Caco-2 (cell line): ENCODE results near the gene NEK7. TPM values are rescaled to one million over a fixed set of nuclear protein-coding genes. Genes with fewer than 3 reads are reported as not detected.

Experiments
- BruUV-seq: library from RNA; stranded (reverse); fragments of 400-500 nt; replicated peaks from 2 replicates; lab custom pipeline; 2021; lab: Mats Ljungman, UMichigan
- CTCF ChIA-PET: fragments of 300-600 bp; sonication (Branson Sonifier 250); formaldehyde crosslinking; loops from one replicate; lab custom pipeline; 2022; ENCODE audit warnings: antibody characterized with exemption; lab: Charles Lee
- POLR2A ChIA-PET: fragments of 300-600 bp; sonication (Branson Sonifier 250); formaldehyde crosslinking; loops from one replicate; lab custom pipeline; 2022; ENCODE audit warnings: antibody characterized with exemption; lab: Charles Lee
- DNase-seq, 2 experiments: peaks; one replicate each; pipeline versions ENCODE4 v3.0.0 to v3.0.0-alpha.2; 2020 to 2022
- H3K27me3 ChIP-seq: replicated peaks from 2 replicates; pipeline ENCODE4 v1.6.0; 2011; ENCODE audit warnings: low read length; ENCODE audit not compliant: control insufficient read depth, insufficient read depth
- H3K36me3 ChIP-seq: 2 replicates; pipeline ENCODE4 v1.5.1; 2011; ENCODE audit warnings: low read length; ENCODE audit not compliant: control insufficient read depth, insufficient read depth
- H3K4me1 ChIP-seq: fragments of 250-450 bp; sonication (Bioruptor Pico); 2 replicates; pipeline ENCODE4 v1.5.1; 2020; ENCODE audit warnings: mild to moderate bottlenecking
- H3K4me3 ChIP-seq: 2 replicates; pipeline ENCODE4 v1.5.1; 2011; ENCODE audit warnings: low read depth, mild to moderate bottlenecking, control low read depth, low read length
- H3K9me3 ChIP-seq: fragments of 250-450 bp; sonication (Bioruptor Pico); 2 replicates; pipeline ENCODE4 v1.5.1; 2020; ENCODE audit warnings: mild to moderate bottlenecking, moderate library complexity
- H3K27ac Mint-ChIP-seq: one replicate; pipeline ENCODE4 v1.8.0; 2022; ENCODE audit warnings: mixed read lengths; ENCODE audit not compliant: unreplicated experiment
- H3K27me3 Mint-ChIP-seq: one replicate; pipeline ENCODE4 v1.8.0; 2022; ENCODE audit warnings: mixed read lengths; ENCODE audit not compliant: insufficient read depth, unreplicated experiment
- H3K36me3 Mint-ChIP-seq: one replicate; pipeline ENCODE4 v1.8.0; 2022; ENCODE audit warnings: mild to moderate bottlenecking, mixed read lengths; ENCODE audit not compliant: insufficient read depth, unreplicated experiment
- H3K4me1 Mint-ChIP-seq: one replicate; pipeline ENCODE4 v1.8.0; 2022; ENCODE audit warnings: low read depth, mixed read lengths; ENCODE audit not compliant: unreplicated experiment
- H3K4me3 Mint-ChIP-seq: one replicate; pipeline ENCODE4 v1.8.0; 2022; ENCODE audit warnings: mild to moderate bottlenecking, moderate library complexity, mixed read lengths; ENCODE audit not compliant: unreplicated experiment
- H3K9me3 Mint-ChIP-seq: one replicate; pipeline ENCODE4 v1.8.0; 2022; ENCODE audit warnings: mixed read lengths; ENCODE audit not compliant: unreplicated experiment
- intact Hi-C: fragments of 100-400 bp; cut with micrococcal nuclease; formaldehyde crosslinking; loops from one replicate; pipeline ENCODE4 v1.10.0; 2022; ENCODE audit not compliant: unreplicated experiment
- total RNA-seq: library from RNA; stranded (reverse); gene quantifications from 2 replicates; pipeline ENCODE4 v1.2.3, GENCODE V29; 2022
- TF ChIP-seq, protein P1 (sequence below), 2 experiments: fragments of 200-600 bp in 1 of 2; IDR thresholded peaks; 1 replicate in 1 of 2; 2 replicates in 1 of 2; pipeline versions ENCODE4 v1.5.1 to v1.8.0; 2011 to 2022; ENCODE audit warnings: antibody characterized with exemption in 1 of 2, control low read depth in 1 of 2, inconsistent platforms in 1 of 2, low read depth in 1 of 2, low read length in 1 of 2, mild to moderate bottlenecking in 1 of 2, moderate library complexity in 1 of 2; ENCODE audit not compliant: insufficient read depth in 1 of 2, severe bottlenecking in 1 of 2, unreplicated experiment in 1 of 2

The NEK7 gene
- total RNA-seq, 1 experiment from 2014 or later: 56.1 TPM

DNA sequence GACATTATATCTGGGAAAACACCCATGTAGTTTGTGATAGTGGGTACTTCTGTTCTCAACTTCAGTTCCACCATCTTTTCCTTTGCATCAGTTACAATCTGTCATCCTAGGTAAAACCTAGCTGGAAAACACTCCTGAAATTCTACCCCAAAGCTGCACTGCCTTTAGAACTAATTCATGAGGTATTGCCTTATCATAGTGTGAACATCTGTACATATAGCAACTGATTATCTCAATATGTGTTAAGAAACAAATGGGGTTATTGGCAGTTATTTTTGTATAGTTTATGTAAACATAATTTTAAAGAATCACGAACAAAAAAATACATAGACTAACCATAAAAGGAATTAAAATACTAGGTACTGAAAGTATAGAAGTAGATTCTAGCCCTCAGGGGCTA, 6.4 kb upstream of the NEK7 start:
- Mint-ChIP-seq H3K27ac (no peak overlapping the region), H3K27me3 (no peaks in the 10 kb centered on the region), H3K4me3 (no peak overlapping the region), H3K36me3 (no peaks in the 10 kb centered on the region), H3K4me1 (peaks cover 7% of the 10 kb centered on the region), H3K9me3 (no peaks in the 10 kb centered on the region)
- ChIA-PET CTCF (no interaction called here), POLR2A (no interaction called here)
- BruUV-seq: no TSS peak
- TF ChIP-seq, protein P1, sequence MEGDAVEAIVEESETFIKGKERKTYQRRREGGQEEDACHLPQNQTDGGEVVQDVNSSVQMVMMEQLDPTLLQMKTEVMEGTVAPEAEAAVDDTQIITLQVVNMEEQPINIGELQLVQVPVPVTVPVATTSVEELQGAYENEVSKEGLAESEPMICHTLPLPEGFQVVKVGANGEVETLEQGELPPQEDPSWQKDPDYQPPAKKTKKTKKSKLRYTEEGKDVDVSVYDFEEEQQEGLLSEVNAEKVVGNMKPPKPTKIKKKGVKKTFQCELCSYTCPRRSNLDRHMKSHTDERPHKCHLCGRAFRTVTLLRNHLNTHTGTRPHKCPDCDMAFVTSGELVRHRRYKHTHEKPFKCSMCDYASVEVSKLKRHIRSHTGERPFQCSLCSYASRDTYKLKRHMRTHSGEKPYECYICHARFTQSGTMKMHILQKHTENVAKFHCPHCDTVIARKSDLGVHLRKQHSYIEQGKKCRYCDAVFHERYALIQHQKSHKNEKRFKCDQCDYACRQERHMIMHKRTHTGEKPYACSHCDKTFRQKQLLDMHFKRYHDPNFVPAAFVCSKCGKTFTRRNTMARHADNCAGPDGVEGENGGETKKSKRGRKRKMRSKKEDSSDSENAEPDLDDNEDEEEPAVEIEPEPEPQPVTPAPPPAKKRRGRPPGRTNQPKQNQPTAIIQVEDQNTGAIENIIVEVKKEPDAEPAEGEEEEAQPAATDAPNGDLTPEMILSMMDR (IDR thresholded peaks at IDR 0.05; ENCODE audit: insufficient read depth in 1 of 2, low read depth in 1 of 2, low read length in 1 of 2, severe bottlenecking in 1 of 2, unreplicated experiment in 1 of 2): no peak
- DNase-seq: no peak
- no peaks in the 10 kb centered on the region for H3K9me3 ChIP-seq
- no peaks in the 10 kb centered on the region for H3K36me3 ChIP-seq
- H3K27me3 ChIP-seq: no peaks in the 10 kb centered on the region
- no peaks in the 10 kb centered on the region for H3K4me1 ChIP-seq
- no peak overlapping the region for H3K4me3 ChIP-seq
- intact Hi-C loops: loop anchor here (10.0 kb wide), 1 partner anchor 626 kb away; no protein-coding TSS in a partner anchor

DNA sequence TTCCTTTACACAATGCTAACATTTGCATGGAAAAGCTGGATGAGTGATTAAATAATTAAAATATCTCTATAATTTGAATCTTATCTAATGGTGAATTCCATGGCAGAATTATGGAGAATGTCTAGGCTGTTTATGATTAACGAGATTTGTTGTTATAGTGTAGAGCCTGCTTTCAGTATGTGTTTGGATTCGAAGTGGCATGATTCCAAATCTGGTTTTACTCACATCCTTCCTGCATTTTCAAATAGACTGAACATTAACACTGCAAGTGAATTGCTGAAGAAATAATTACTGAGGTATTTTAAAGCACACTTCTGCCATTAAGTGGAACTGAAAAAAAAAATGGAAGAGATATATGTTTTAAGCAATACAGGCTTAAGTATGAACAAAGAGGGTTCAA, 5.1 kb upstream of the NEK7 start:
- no peak for DNase-seq

DNA sequence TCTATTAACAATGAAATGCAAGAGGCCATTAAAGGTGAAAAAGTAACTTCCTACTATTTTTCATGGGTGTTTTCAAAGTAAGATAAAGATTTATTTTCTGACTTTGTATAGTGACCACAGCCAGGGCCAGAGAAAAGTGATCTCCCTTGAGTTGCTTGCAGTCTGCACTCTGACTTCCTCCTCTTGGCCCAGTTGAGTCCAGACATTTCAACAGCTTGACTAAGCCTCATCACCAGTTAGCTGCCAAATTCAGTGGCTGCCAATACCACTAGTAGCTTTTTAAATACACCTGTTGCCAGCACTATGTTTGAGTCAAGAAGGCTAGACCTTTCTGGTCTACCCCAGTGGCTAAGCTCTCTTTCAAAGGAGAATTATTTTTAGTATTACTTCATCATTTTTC, 3.7 kb upstream of the NEK7 start:
- Mint-ChIP-seq H3K9me3 (no peaks in the 10 kb centered on the region), H3K27ac (no peak overlapping the region), H3K4me1 (peaks cover 19% of the 10 kb centered on the region), H3K4me3 (no peak overlapping the region), H3K27me3 (no peaks in the 10 kb centered on the region), H3K36me3 (peaks cover 10% of the 10 kb centered on the region)
- no peaks in the 10 kb centered on the region for H3K9me3 ChIP-seq
- H3K27me3 ChIP-seq: no peaks in the 10 kb centered on the region
- intact Hi-C loops: loop anchor here (10.0 kb wide), 1 partner anchor 628 kb away; no protein-coding TSS in a partner anchor
- TF ChIP-seq, protein P1 (IDR thresholded peaks at IDR 0.05; ENCODE audit: insufficient read depth in 1 of 2, low read depth in 1 of 2, low read length in 1 of 2, severe bottlenecking in 1 of 2, unreplicated experiment in 1 of 2): no peak
- ChIA-PET CTCF (no interaction called here), POLR2A (no interaction called here)
- no peaks in the 10 kb centered on the region; the same call in 1 of the 2 replicates for H3K4me1 ChIP-seq
- DNase-seq: no peak
- H3K4me3 ChIP-seq: no peak overlapping the region
- H3K36me3 ChIP-seq: no peaks in the 10 kb centered on the region
- BruUV-seq: no TSS peak

More for the DNA sequence above, 5.1 kb upstream of the NEK7 start:
- BruUV-seq: no TSS peak
- H3K27me3 ChIP-seq: no peaks in the 10 kb centered on the region
- H3K4me3 ChIP-seq: no peak overlapping the region
- peaks cover 13% of the 10 kb centered on the region for H3K4me1 Mint-ChIP-seq
- H3K27me3 Mint-ChIP-seq: no peaks in the 10 kb centered on the region
- POLR2A ChIA-PET: no interaction called here
- H3K9me3 Mint-ChIP-seq: no peaks in the 10 kb centered on the region
- no peaks in the 10 kb centered on the region; the same call in 1 of the 2 replicates for H3K4me1 ChIP-seq
- CTCF ChIA-PET: no interaction called here
- intact Hi-C loops: loop anchor here (10.0 kb wide), 1 partner anchor 627 kb away; no protein-coding TSS in a partner anchor
- no peak overlapping the region for H3K4me3 Mint-ChIP-seq
- no peaks in the 10 kb centered on the region for H3K36me3 ChIP-seq
- TF ChIP-seq, protein P1 (IDR thresholded peaks at IDR 0.05; ENCODE audit: insufficient read depth in 1 of 2, low read depth in 1 of 2, low read length in 1 of 2, severe bottlenecking in 1 of 2, unreplicated experiment in 1 of 2): no peak
- H3K27ac Mint-ChIP-seq: no peak overlapping the region
- H3K9me3 ChIP-seq: no peaks in the 10 kb centered on the region
- H3K36me3 Mint-ChIP-seq: peaks cover 4% of the 10 kb centered on the region
